Thoracic aorta (tissue), 2 donors: ENCODE data around the gene CACNG4. TPM values are rescaled to one million over a fixed set of nuclear protein-coding genes. Genes with fewer than 3 reads are reported as not detected.

Source experiments
- ATAC-seq: fragments of 150-250 bp; one replicate; pipeline ENCODE4 v1.8.0; 2017; ENCODE audit warnings: low read depth; ENCODE audit not compliant: insufficient number of reproducible peaks, low FRiP score
- DNase-seq: peaks from one replicate; pipeline ENCODE4 v3.0.0-alpha.2; 2020; ENCODE audit warnings: low spot score
- H3K27ac ChIP-seq, 2 donors: fragments of 200-600 bp; sonication (generic); 1 replicate in 1 of 2; 2 replicates in 1 of 2; pipeline ENCODE4 v1.5.1; 2016; ENCODE audit warnings: mild to moderate bottlenecking in 2 of 2, moderate library complexity in 2 of 2
- H3K27me3 ChIP-seq: fragments of 200-600 bp; sonication (generic); replicated peaks from 2 replicates; pipeline ENCODE4 v1.6.0; 2016; ENCODE audit warnings: mild to moderate bottlenecking; ENCODE audit not compliant: insufficient read depth
- H3K36me3 ChIP-seq: fragments of 200-600 bp; sonication (generic); one replicate; pipeline ENCODE4 v1.5.1; 2016
- H3K4me1 ChIP-seq, 2 donors: fragments of 200-600 bp; sonication (generic); 1 replicate in 1 of 2; 2 replicates in 1 of 2; pipeline versions ENCODE4 v1.5.1 to v1.6.0; 2016; ENCODE audit warnings: low read depth in 2 of 2, mild to moderate bottlenecking in 1 of 2; ENCODE audit not compliant: control insufficient read depth in 1 of 2
- H3K4me3 ChIP-seq: fragments of 200-600 bp; sonication (generic); 2 replicates; pipeline ENCODE4 v1.5.1; 2016; ENCODE audit warnings: mild to moderate bottlenecking
- H3K9me3 ChIP-seq: fragments of 200-600 bp; sonication (generic); 2 replicates; pipeline ENCODE4 v1.5.1; 2016
- CTCF ChIP-seq: fragments of 200-600 bp; sonication (generic); IDR thresholded peaks from one replicate; pipeline ENCODE4 v1.5.1; 2019; ENCODE audit warnings: antibody characterized with exemption
- total RNA-seq, 2 donors: library from RNA; depleted of rRNA; stranded (reverse); fragments of >200 nt; gene quantifications; one replicate each; pipeline versions ENCODE4 v1.1.0 to v1.2.3, GENCODE V29; 2016

Gene CACNG4
- total RNA-seq, 2 donors from 2014 or later: not detected

- Histone ChIP-seq H3K36me3 (no peaks in the 10 kb centered on the region), H3K4me3 (no peak overlapping the region), H3K27ac (no peak overlapping the region), H3K4me1 (no peaks in the 10 kb centered on the region), H3K27me3 (no peaks in the 10 kb centered on the region), H3K9me3 (no peaks in the 10 kb centered on the region)
- no peak for ATAC-seq
- no peak for DNase-seq
- no peak for TF ChIP-seq CTCF
Observed at GRCh38 chr17:66920435-66920834, 44.1 kb upstream of the CACNG4 start.

- no peak overlapping the region for H3K27ac ChIP-seq
- H3K27me3 ChIP-seq: no peaks in the 10 kb centered on the region
- no peaks in the 10 kb centered on the region for H3K9me3 ChIP-seq
- H3K4me1 ChIP-seq: no peaks in the 10 kb centered on the region
- no peaks in the 10 kb centered on the region for H3K36me3 ChIP-seq
- no peak for TF ChIP-seq CTCF
- ATAC-seq (no peak), DNase-seq (no peak)
- H3K4me3 ChIP-seq: no peak overlapping the region
Observed at GRCh38 chr17:66920950-66921349, 43.6 kb upstream of the CACNG4 start.

- no peak for DNase-seq
- Histone ChIP-seq H3K27me3 (no peaks in the 10 kb centered on the region), H3K36me3 (no peaks in the 10 kb centered on the region), H3K4me3 (no peak overlapping the region), H3K9me3 (no peaks in the 10 kb centered on the region), H3K27ac (no peak overlapping the region), H3K4me1 (no peaks in the 10 kb centered on the region)
- no peak for TF ChIP-seq CTCF
- ATAC-seq: no peak
Observed at GRCh38 chr17:66923886-66924285, 40.6 kb upstream of the CACNG4 start.

GRCh38 chr17:66925811-66926500 is 38.6 kb upstream of the CACNG4 start:
- DNase-seq (no peak), ATAC-seq (no peak)
- Histone ChIP-seq H3K4me3 (no peak overlapping the region), H3K27ac (no peak overlapping the region), H3K36me3 (no peaks in the 10 kb centered on the region), H3K27me3 (no peaks in the 10 kb centered on the region), H3K9me3 (no peaks in the 10 kb centered on the region), H3K4me1 (no peaks in the 10 kb centered on the region)
- TF ChIP-seq CTCF: no peak

- ATAC-seq (no peak), DNase-seq (no peak)
- Histone ChIP-seq H3K36me3 (no peaks in the 10 kb centered on the region), H3K27ac (no peak overlapping the region), H3K9me3 (no peaks in the 10 kb centered on the region), H3K27me3 (no peaks in the 10 kb centered on the region), H3K4me3 (no peak overlapping the region), H3K4me1 (no peaks in the 10 kb centered on the region)
- TF ChIP-seq CTCF: no peak
Observed at GRCh38 chr17:66928949-66929348, 35.6 kb upstream of the CACNG4 start.
